Liver (tissue), 3 donors: ENCODE data around the gene YDJC.

Experiments used
- ATF3 ChIP-seq: IDR thresholded peaks from 2 replicates; pipeline ENCODE4 v1.6.1; 2016; ENCODE audit warnings: antibody characterized with exemption
- CTCF ChIP-seq: fragments of 150-350 bp; IDR thresholded peaks from 2 replicates; pipeline ENCODE4 v1.5.1; 2017; ENCODE audit warnings: improper control_type of control experiment, low read depth, low read length; ENCODE audit not compliant: missing input control
- EGR1 ChIP-seq, 2 donors: IDR thresholded peaks; 2 replicates each; pipeline ENCODE4 v1.6.1; 2016 to 2018; ENCODE audit warnings: antibody characterized with exemption in 2 of 2, low read depth in 2 of 2
- MAX ChIP-seq: IDR thresholded peaks from 2 replicates; pipeline ENCODE4 v1.6.1; 2016; ENCODE audit warnings: antibody characterized with exemption
- NR2F2 ChIP-seq: IDR thresholded peaks from 2 replicates; pipeline ENCODE4 v1.6.1; 2016; ENCODE audit warnings: antibody characterized with exemption
- REST ChIP-seq: IDR thresholded peaks from 2 replicates; pipeline ENCODE4 v1.6.1; 2016; ENCODE audit warnings: antibody characterized with exemption, mild to moderate bottlenecking
- RXRA ChIP-seq, 2 donors: IDR thresholded peaks; 2 replicates each; pipeline ENCODE4 v1.6.1; 2017 to 2018; ENCODE audit warnings: antibody characterized with exemption in 2 of 2, mild to moderate bottlenecking in 1 of 2
- SP1 ChIP-seq: IDR thresholded peaks from 2 replicates; pipeline ENCODE4 v1.6.1; 2018; ENCODE audit warnings: antibody characterized with exemption, mild to moderate bottlenecking
- TAF1 ChIP-seq: conservative IDR thresholded peaks from 2 replicates; pipeline ENCODE4 v1.6.1; 2016; ENCODE audit warnings: antibody characterized with exemption, mild to moderate bottlenecking
- YY1 ChIP-seq: IDR thresholded peaks from 2 replicates; pipeline ENCODE4 v1.6.1; 2016; ENCODE audit warnings: antibody characterized with exemption, mild to moderate bottlenecking
- donor health status: healthy.
- donor health status: healthy.

- TF ChIP-seq CTCF (no peak), YY1 (no peak), REST (no peak), SP1 (no peak), TAF1 (no peak), ATF3 (no peak), MAX (no peak), RXRA (IDR thresholded peaks at IDR 0.05) (no peak), EGR1 (IDR thresholded peaks at IDR 0.05; ENCODE audit: low read depth in 2 of 2) (no peak), NR2F2 (no peak)
Measured at GRCh38 chr22:21674638-21675245, 44.9 kb upstream of the YDJC start.
